Upper lobe of left lung (tissue), 4 donors: ENCODE results near the gene ACSL3.

ENCODE experiments used
- CTCF ChIP-seq, 6 experiments: fragments of 450-650 bp in 4 of 6; fragments of 200-600 bp in 2 of 6; sonication (generic) in 2 of 6; IDR thresholded peaks; one replicate each; pipeline ENCODE4 v1.5.1; 2016 to 2019; ENCODE audit warnings: antibody characterized with exemption in 6 of 6
- EP300 ChIP-seq, 4 donors: sonication (generic); formaldehyde crosslinking; IDR thresholded peaks; one replicate each; pipeline ENCODE4 v1.5.1; 2017; ENCODE audit warnings: antibody characterized with exemption in 4 of 4, control low read depth in 2 of 4
- POLR2A ChIP-seq, 4 donors: fragments of 450-650 bp; IDR thresholded peaks; one replicate each; pipeline ENCODE4 v1.5.1; 2016 to 2017; ENCODE audit warnings: antibody characterized with exemption in 4 of 4, mild to moderate bottlenecking in 2 of 4
- POLR2AphosphoS5 ChIP-seq, 2 donors: sonication (generic); formaldehyde crosslinking; IDR thresholded peaks; one replicate each; pipeline ENCODE4 v1.5.1; 2017; ENCODE audit warnings: antibody characterized with exemption in 2 of 2

GRCh38 chr2:222973733-222974132, 112.9 kb downstream of the ACSL3 start:
- no peak for TF ChIP-seq CTCF (IDR thresholded peaks at IDR 0.05)
- no peak for TF ChIP-seq POLR2A (IDR thresholded peaks at IDR 0.05)
- TF ChIP-seq EP300 (IDR thresholded peaks at IDR 0.05), result no peak
- no peak for TF ChIP-seq POLR2AphosphoS5 (IDR thresholded peaks at IDR 0.05)
